Trophoblast cell (in vitro differentiated cells and primary cell): Measurements from ENCODE around the gene SLC2A4.

Experiments
- DNase-seq, 2 donors: peaks; one replicate each; pipeline ENCODE4 v3.0.0-alpha.2; 2016
- H2AFZ ChIP-seq: 2 replicates; pipeline ENCODE4 v1.6.1; 2013; ENCODE audit warnings: low read length, moderate library complexity, mild to moderate bottlenecking; ENCODE audit not compliant: insufficient read depth, poor library complexity
- H2AK5ac ChIP-seq: 2 replicates; pipeline ENCODE4 v1.6.1; 2013; ENCODE audit warnings: mild to moderate bottlenecking, low read length
- H2BK120ac ChIP-seq: 2 replicates; pipeline ENCODE4 v1.6.1; 2013; ENCODE audit warnings: low read length, mild to moderate bottlenecking, moderate library complexity; ENCODE audit not compliant: insufficient read depth, poor library complexity
- H2BK12ac ChIP-seq: 2 replicates; pipeline ENCODE4 v1.6.1; 2013; ENCODE audit warnings: mild to moderate bottlenecking, low read length, moderate library complexity
- H2BK5ac ChIP-seq: 2 replicates; pipeline ENCODE4 v1.6.1; 2013; ENCODE audit warnings: low read length, low read depth, moderate library complexity, mild to moderate bottlenecking; ENCODE audit not compliant: poor library complexity
- H3K14ac ChIP-seq: 2 replicates; pipeline ENCODE4 v1.6.1; 2013; ENCODE audit warnings: mild to moderate bottlenecking, low read length
- H3K18ac ChIP-seq: 2 replicates; pipeline ENCODE4 v1.6.1; 2013; ENCODE audit warnings: mild to moderate bottlenecking, low read length
- H3K23ac ChIP-seq: 2 replicates; pipeline ENCODE4 v1.6.1; 2013; ENCODE audit warnings: low read length
- H3K27ac ChIP-seq: 2 replicates; pipeline ENCODE4 v1.5.1; 2013; ENCODE audit warnings: low read depth, mild to moderate bottlenecking, inconsistent platforms, low read length, moderate library complexity
- H3K27me3 ChIP-seq: 2 replicates; pipeline ENCODE4 v1.6.1; 2013; ENCODE audit warnings: inconsistent platforms, mild to moderate bottlenecking, low read length, moderate library complexity; ENCODE audit not compliant: insufficient read depth
- H3K36me3 ChIP-seq, 2 experiments: 1 replicate in 1 of 2; 2 replicates in 1 of 2; pipeline ENCODE4 v1.6.1; 2013; ENCODE audit warnings: low read length in 2 of 2, mild to moderate bottlenecking in 2 of 2, moderate library complexity in 1 of 2; ENCODE audit not compliant: insufficient read depth in 2 of 2, control insufficient read depth in 1 of 2
- H3K4ac ChIP-seq: 2 replicates; pipeline ENCODE4 v1.6.1; 2013; ENCODE audit warnings: low read depth, mild to moderate bottlenecking, low read length, moderate library complexity
- H3K4me1 ChIP-seq, 2 experiments: 1 replicate in 1 of 2; 2 replicates in 1 of 2; pipeline ENCODE4 v1.6.1; 2013; ENCODE audit warnings: low read length in 2 of 2, mild to moderate bottlenecking in 2 of 2, moderate library complexity in 1 of 2; ENCODE audit not compliant: insufficient read depth in 2 of 2, control insufficient read depth in 1 of 2
- H3K4me2 ChIP-seq: 2 replicates; pipeline ENCODE4 v1.6.1; 2013; ENCODE audit warnings: inconsistent platforms, mild to moderate bottlenecking, low read length, moderate library complexity
- H3K4me3 ChIP-seq: 2 replicates; pipeline ENCODE4 v1.5.1; 2013; ENCODE audit warnings: mild to moderate bottlenecking, low read depth, low read length, inconsistent platforms
- H3K79me1 ChIP-seq: one replicate; pipeline ENCODE4 v1.6.1; 2013; ENCODE audit warnings: low read length
- H3K79me2 ChIP-seq: 2 replicates; pipeline ENCODE4 v1.6.1; 2013; ENCODE audit warnings: low read length, mild to moderate bottlenecking; ENCODE audit not compliant: control insufficient read depth, insufficient read depth, poor library complexity
- H3K9ac ChIP-seq: 2 replicates; pipeline ENCODE4 v1.6.1; 2013; ENCODE audit warnings: mild to moderate bottlenecking, low read length
- H3K9me3 ChIP-seq: 2 replicates; pipeline ENCODE4 v1.6.1; 2013; ENCODE audit warnings: low read depth, mild to moderate bottlenecking, control low read depth, inconsistent platforms, low read length; ENCODE audit not compliant: insufficient read depth
- H4K12ac ChIP-seq: 2 replicates; pipeline ENCODE4 v1.6.1; 2013; ENCODE audit warnings: low read depth, mild to moderate bottlenecking, low read length, moderate library complexity
- H4K8ac ChIP-seq: 2 replicates; pipeline ENCODE4 v1.6.1; 2013; ENCODE audit warnings: low read depth, mild to moderate bottlenecking, low read length, moderate library complexity
- H4K91ac ChIP-seq: one replicate; pipeline ENCODE4 v1.6.1; 2013; ENCODE audit warnings: low read depth, mild to moderate bottlenecking, low read length, moderate library complexity
- WGBS: extraction: QIAGEN DNeasy Blood & Tissue Kit; methylation state at CpG from one replicate; pipeline ENCODE4 v1.1.7; 2013; ENCODE audit warnings: missing lambda C conversion rate; ENCODE audit not compliant: insufficient read length, insufficient coverage; ENCODE audit errors: extremely low coverage; 5-methylcytosine and 5-hydroxymethylcytosine counted together

Gene SLC2A4

DNA sequence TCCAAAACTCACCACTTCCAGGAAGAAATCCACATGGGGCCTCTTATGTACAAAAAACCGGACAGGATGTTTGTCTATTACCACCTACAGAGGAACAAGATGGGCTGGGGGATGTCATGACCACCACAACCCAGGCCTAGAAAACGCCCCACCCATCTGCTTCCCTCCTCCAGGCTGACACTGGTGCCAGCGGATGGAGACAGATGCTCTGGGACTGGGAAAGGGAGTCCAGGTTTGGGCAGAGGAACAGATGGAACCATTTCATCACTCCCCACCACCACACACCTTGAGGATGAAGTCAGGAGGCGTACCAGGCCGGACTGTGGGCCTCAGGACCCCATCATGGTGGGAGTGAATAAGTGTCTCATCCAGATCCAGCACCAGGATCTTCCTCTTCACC, 34.7 kb upstream of the SLC2A4 start:
- no peak overlapping the region for H2BK120ac ChIP-seq
- H3K4ac ChIP-seq = no peak overlapping the region
- WGBS = no CpG with 5 or more reads among the region's 5 CpGs

GRCh38 chr17:7248796-7249195, 32.7 kb upstream of the SLC2A4 start:
- no peak overlapping the region for H3K9ac ChIP-seq
- peak overlapping the region; percentile 31 for H3K23ac ChIP-seq
- no peak overlapping the region for H3K18ac ChIP-seq
- no peak overlapping the region for H2AFZ ChIP-seq
- H3K27ac ChIP-seq = no peak overlapping the region
- no peak overlapping the region for H3K14ac ChIP-seq
- H4K91ac ChIP-seq = no peak overlapping the region
- H2BK120ac ChIP-seq = no peak overlapping the region
- peaks cover 17% of the 10 kb centered on the region for H3K79me1 ChIP-seq
- no peak overlapping the region for H2BK12ac ChIP-seq
- no peak overlapping the region for H4K12ac ChIP-seq
- H3K4ac ChIP-seq = peak overlapping the region; percentile 66
- no peaks in the 10 kb centered on the region for H3K27me3 ChIP-seq
- peaks cover 19 to 25% of the 10 kb centered on the region in 2 experiments for H3K36me3 ChIP-seq
- peaks cover 6 to 10% of the 10 kb centered on the region in 2 experiments for H3K4me1 ChIP-seq
- no peak overlapping the region for H3K4me3 ChIP-seq
- no peaks in the 10 kb centered on the region for H3K9me3 ChIP-seq
- no peak overlapping the region for H4K8ac ChIP-seq
- H2BK5ac ChIP-seq = no peak overlapping the region
- no peak overlapping the region for H2AK5ac ChIP-seq
- no CpG with 5 or more reads among the region's 4 CpGs for WGBS
- DNase-seq = no peak
- peaks cover 30% of the 10 kb centered on the region for H3K79me2 ChIP-seq
- H3K4me2 ChIP-seq = no peak overlapping the region

More for the DNA sequence above, 34.7 kb upstream of the SLC2A4 start:
- H3K23ac ChIP-seq = no peak overlapping the region
- H3K4me3 ChIP-seq = no peak overlapping the region
- H3K27me3 ChIP-seq = no peaks in the 10 kb centered on the region
- no peak overlapping the region for H3K27ac ChIP-seq
- H3K79me1 ChIP-seq = peaks cover 23% of the 10 kb centered on the region
- H3K4me1 ChIP-seq = peaks cover 7 to 8% of the 10 kb centered on the region in 2 experiments
- H2BK5ac ChIP-seq = no peak overlapping the region
- no peaks in the 10 kb centered on the region for H3K9me3 ChIP-seq
- H4K8ac ChIP-seq = no peak overlapping the region
- no peak overlapping the region for H3K18ac ChIP-seq
- peaks cover 20 to 27% of the 10 kb centered on the region in 2 experiments for H3K36me3 ChIP-seq
- H3K4me2 ChIP-seq = no peak overlapping the region
- H2AFZ ChIP-seq = no peak overlapping the region
- no peak for DNase-seq
- no peak overlapping the region for H3K9ac ChIP-seq
- no peak overlapping the region for H4K12ac ChIP-seq
- no peak overlapping the region for H2BK12ac ChIP-seq
- no peak overlapping the region for H3K14ac ChIP-seq
- H2AK5ac ChIP-seq = no peak overlapping the region
- H4K91ac ChIP-seq = no peak overlapping the region
- peaks cover 35% of the 10 kb centered on the region for H3K79me2 ChIP-seq

DNA sequence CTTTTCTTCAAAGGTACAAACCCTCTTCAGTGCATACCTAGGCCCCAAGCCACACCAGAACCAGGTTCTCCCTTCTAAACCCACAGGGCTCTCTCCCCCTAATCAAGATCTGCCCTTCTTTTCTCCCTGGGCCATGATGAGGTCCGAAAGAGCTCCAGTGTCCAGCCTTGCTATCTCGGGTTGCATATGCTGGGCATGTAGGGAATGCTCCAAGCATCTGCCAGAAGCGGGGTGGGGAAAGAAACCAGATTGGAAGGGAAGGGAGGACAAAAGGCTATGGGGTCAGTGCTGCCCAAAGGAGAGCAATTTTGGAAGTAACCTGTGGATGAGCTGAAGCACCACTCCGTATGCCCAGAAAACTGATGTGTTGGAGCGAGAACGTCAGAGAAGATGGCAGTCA, 32.3 kb upstream of the SLC2A4 start:
- no peak for DNase-seq
- WGBS = no CpG with 5 or more reads among the region's 6 CpGs

DNA sequence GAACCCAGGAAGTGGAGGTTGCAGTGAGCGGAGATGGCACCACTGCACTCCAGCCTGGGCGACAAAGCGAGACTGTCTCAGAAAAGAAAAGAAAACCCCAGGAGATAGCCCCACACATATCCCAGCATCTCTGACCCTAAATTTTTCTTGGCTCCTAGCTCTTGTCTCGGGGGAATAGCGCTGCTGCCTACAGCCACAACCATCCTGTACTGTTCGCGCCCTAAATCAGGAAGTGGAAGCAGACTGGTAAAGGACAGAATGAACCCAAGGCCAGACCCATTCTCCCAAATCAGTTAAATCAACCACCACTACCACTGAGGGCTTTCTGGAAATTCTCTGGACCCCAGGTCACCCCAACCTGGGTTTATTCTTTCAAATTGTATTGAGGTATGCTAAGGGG, 31.7 kb upstream of the SLC2A4 start:
- Histone ChIP-seq H2BK5ac (no peak overlapping the region), H3K4me2 (peak overlapping the region; percentile 97), H4K12ac (no peak overlapping the region), H3K9ac (peak overlapping the region; percentile 83), H3K23ac (peak overlapping the region; percentile 95), H3K36me3 (peaks cover 12 to 22% of the 10 kb centered on the region in 2 experiments), H4K91ac (no peak overlapping the region), H3K79me2 (peaks cover 30% of the 10 kb centered on the region), H3K14ac (no peak overlapping the region), H4K8ac (no peak overlapping the region), H2BK120ac (no peak overlapping the region), H3K9me3 (peaks cover 1% of the 10 kb centered on the region), H2AK5ac (no peak overlapping the region), H3K4ac (peak overlapping the region; percentile 99), H3K27ac (no peak overlapping the region), H3K4me3 (no peak overlapping the region), H3K18ac (no peak overlapping the region), H3K79me1 (peaks cover 17% of the 10 kb centered on the region), H3K27me3 (no peaks in the 10 kb centered on the region), H2BK12ac (no peak overlapping the region), H2AFZ (no peak overlapping the region), H3K4me1 (peaks cover 6 to 10% of the 10 kb centered on the region in 2 experiments)
- no CpG with 5 or more reads among the region's 7 CpGs for WGBS
- no peak for DNase-seq

More for the DNA sequence above, 32.3 kb upstream of the SLC2A4 start:
- Histone ChIP-seq H2BK120ac (no peak overlapping the region), H3K27me3 (no peaks in the 10 kb centered on the region), H3K4me3 (no peak overlapping the region), H3K36me3 (peaks cover 16 to 23% of the 10 kb centered on the region in 2 experiments), H4K8ac (no peak overlapping the region), H3K9me3 (no peaks in the 10 kb centered on the region), H2AK5ac (no peak overlapping the region), H4K12ac (no peak overlapping the region), H2BK5ac (no peak overlapping the region), H3K27ac (no peak overlapping the region), H4K91ac (no peak overlapping the region), H3K23ac (no peak overlapping the region), H3K9ac (no peak overlapping the region), H3K14ac (no peak overlapping the region), H2BK12ac (no peak overlapping the region), H2AFZ (no peak overlapping the region), H3K79me2 (peaks cover 30% of the 10 kb centered on the region), H3K79me1 (peaks cover 17% of the 10 kb centered on the region), H3K4me1 (peaks cover 6 to 10% of the 10 kb centered on the region in 2 experiments), H3K4ac (peak overlapping the region; percentile 66), H3K4me2 (no peak overlapping the region), H3K18ac (no peak overlapping the region)
